Measurements from ENCODE around the gene FAM120B. TPM values are rescaled to one million over a fixed set of nuclear protein-coding genes. Genes with fewer than 3 reads are reported as not detected.

FAM120B gene
- total RNA-seq, 2 donors from 2014 or later = 14.7 to 18.6 TPM

- Histone ChIP-seq H3K4me1 (no peaks in the 10 kb centered on the region), H3K9me3 (no peaks in the 10 kb centered on the region), H3K36me3 (no peaks in the 10 kb centered on the region), H3K27me3 (no peaks in the 10 kb centered on the region), H3K4me3 (no peak overlapping the region), H3K27ac (peak overlapping the region; percentile 34 to 35)
- TF ChIP-seq CTCF (IDR thresholded peaks at IDR 0.05) = no peak
- peak; percentile 67 for DNase-seq (ENCODE audit: low spot score)
Measured at GRCh38 chr6:170266061-170266825, 40.3 kb upstream of the FAM120B start.

GRCh38 chr6:170267688-170268087, 38.9 kb upstream of the FAM120B start:
- Histone ChIP-seq H3K9me3 (no peaks in the 10 kb centered on the region), H3K4me3 (no peak overlapping the region), H3K27me3 (no peaks in the 10 kb centered on the region), H3K27ac (no peak overlapping the region), H3K36me3 (no peaks in the 10 kb centered on the region), H3K4me1 (no peaks in the 10 kb centered on the region)
- no peak for TF ChIP-seq CTCF (IDR thresholded peaks at IDR 0.05)
- DNase-seq (ENCODE audit: low spot score) = no peak

- Histone ChIP-seq H3K27me3 (no peaks in the 10 kb centered on the region), H3K4me1 (no peaks in the 10 kb centered on the region), H3K9me3 (no peaks in the 10 kb centered on the region), H3K36me3 (no peaks in the 10 kb centered on the region), H3K27ac (no peak overlapping the region), H3K4me3 (no peak overlapping the region)
- DNase-seq (ENCODE audit: low spot score) = no peak
- TF ChIP-seq CTCF (IDR thresholded peaks at IDR 0.05) = no peak
Measured at GRCh38 chr6:170268216-170269129, 38.1 kb upstream of the FAM120B start.

GRCh38 chr6:170269151-170269845, 37.3 kb upstream of the FAM120B start:
- H3K27me3 ChIP-seq = no peaks in the 10 kb centered on the region
- DNase-seq (ENCODE audit: low spot score) = no peak
- H3K4me3 ChIP-seq = no peak overlapping the region
- peaks cover 0 to under 1% of the 10 kb centered on the region in 2 donors for H3K4me1 ChIP-seq
- H3K27ac ChIP-seq = no peak overlapping the region
- TF ChIP-seq CTCF (IDR thresholded peaks at IDR 0.05) = no peak
- H3K9me3 ChIP-seq = no peaks in the 10 kb centered on the region
- no peaks in the 10 kb centered on the region for H3K36me3 ChIP-seq

GRCh38 chr6:170269846-170270541, 36.6 kb upstream of the FAM120B start:
- no peak for DNase-seq (ENCODE audit: low spot score)
- Histone ChIP-seq H3K27ac (no peak overlapping the region), H3K9me3 (no peaks in the 10 kb centered on the region), H3K4me3 (no peak overlapping the region), H3K4me1 (peaks cover 0 to 7% of the 10 kb centered on the region in 2 donors), H3K27me3 (no peaks in the 10 kb centered on the region), H3K36me3 (no peaks in the 10 kb centered on the region)
- no peak for TF ChIP-seq CTCF (IDR thresholded peaks at IDR 0.05)

Measured in right atrium auricular region (tissue), 2 donors.